Hypothalamus (tissue), 51 donors: ENCODE data around the gene SAFB.
A peak's percentile ranks its signal among the peaks of the same experiment; 100 is the strongest.
"Not testable (repeated sequence)": the region's sequence is repeated elsewhere in the genome, so short reads cannot be mapped to it uniquely, and the experiment has no call there.

Source experiments
- DNase-seq, 51 donors: peaks; one replicate each; lab custom pipeline; 2025; lab: John Stamatoyannopoulos, UW

The SAFB gene

DNA sequence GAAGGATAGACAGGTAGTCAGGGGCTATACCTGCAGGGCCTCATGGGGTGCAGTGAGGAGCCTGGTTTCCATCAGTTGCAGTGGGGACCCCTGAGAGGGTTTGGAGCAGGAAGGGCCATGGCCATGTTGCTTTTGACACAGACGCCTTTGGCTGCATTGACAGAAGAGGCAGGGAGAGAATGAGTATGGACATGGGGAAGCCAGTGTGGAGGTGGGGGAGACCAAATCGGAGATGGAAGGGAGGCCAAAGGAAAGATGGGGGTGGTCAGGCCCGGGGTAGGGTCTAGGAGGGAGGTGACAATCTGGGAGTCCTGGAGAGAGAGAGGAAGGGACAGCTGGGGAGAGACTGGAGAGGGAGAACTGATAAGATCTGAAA lies 59.2 kb downstream of the SAFB start:
- DNase-seq, result no peak

DNA sequence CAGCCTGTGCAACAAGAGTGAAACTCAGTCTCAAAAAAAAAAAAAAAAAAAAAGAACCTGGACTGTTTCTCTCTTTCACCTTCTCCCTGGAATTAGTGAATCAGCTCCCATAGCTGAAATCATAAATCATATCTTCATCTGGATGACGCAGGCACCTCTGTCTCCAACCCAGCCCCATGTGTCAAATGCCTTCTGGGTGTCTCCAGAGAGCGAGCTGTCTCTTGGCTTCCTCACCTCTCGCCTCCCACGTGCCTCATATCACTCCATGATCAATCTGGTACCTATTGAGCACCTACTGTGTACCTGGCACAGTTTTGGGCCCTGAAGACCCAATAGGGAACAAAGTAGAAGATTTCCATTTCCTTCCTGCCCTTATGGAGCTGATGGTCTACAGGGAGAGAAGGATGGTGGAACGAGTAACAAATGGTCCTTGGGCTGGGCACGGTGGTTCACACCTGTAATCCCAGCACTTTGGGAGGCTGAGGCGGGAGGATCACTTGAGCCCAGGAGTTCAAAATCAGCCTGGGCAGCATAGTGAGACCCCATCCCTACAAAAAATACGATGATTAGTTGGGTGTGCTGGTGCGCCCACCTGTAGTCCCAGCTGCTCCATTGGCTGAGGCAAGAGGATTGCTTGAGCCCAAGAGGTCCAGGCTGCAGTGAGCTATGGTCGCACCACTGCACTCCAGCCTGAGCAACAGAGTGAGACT lies 60.4 kb downstream of the SAFB start:
- DNase-seq, result no peak

DNA sequence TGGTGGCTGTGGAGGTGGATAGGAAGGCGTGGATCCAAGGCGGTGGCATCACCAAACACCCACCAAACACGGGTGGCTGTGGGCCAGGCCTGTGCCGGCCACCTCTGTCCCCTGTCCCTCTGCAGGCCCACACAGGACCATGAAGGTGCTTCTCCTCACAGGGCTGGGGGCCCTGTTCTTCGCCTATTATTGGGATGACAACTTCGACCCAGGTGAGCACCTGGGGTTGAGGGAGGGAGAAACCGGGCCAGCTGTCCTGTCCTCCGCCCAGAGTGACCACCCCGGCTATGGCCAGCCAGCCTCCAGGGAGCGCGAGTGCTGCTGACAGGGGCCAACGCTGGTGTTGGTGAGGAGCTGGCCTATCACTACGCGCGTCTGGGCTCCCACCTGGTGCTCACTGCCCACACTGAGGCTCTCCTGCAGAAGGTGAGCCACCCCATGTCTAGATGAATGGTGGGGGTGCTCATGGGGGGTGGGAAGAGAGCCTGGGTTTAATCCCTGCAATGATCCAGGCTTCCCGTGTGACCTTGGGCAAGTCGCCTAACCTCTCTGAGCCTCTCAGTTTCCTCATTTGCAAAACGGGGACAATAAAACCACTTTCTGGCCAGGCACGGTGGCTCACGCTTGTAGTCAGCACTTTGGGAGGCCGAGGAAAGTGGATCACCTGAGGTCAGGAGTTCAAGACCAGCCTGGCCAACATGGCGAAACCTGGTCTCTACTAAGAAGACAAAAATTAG lies 62.0 kb downstream of the SAFB start:
- DNase-seq, result no peak

GRCh38 chr19:5686326-5686646 lies 63.4 kb downstream of the SAFB start:
- no peak for DNase-seq

- peak in 50 of 51 donors; percentile 46 to 96 (median 84) for DNase-seq
Observed at GRCh38 chr19:5686647-5687359, 63.9 kb downstream of the SAFB start.

- DNase-seq, result no peak
Observed at GRCh38 chr19:5687360-5688198, 64.7 kb downstream of the SAFB start.

DNA sequence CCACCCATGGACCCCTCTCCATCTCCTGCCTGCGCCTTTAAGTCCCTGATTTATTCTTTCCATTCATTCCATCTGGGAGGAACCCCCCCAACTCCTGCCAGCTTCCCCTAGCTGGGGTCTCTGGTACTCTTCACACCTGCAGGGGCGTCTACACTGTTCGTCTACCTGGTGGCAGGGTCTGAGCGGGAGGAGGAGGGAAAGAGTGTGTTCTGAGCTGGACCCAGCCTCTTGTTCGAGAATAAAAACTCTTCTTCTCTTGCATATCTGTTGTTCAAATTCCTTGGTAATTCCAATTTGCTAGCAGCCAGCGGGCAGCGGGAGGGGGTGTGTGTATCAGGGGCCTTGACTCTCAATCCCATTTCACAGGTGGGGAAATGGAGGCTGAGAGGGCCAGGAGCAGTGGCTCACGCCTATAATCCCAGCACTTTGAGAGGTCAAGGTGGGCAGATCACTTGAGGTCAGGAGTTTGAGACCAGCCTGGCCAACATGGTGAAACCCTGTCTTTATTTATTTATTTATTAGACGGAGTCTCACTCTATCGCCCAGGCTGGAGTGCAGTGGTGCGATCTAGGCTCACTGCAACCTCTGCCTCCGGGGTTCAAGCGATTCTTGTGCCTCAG lies 65.5 kb downstream of the SAFB start:
- DNase-seq, result not testable (repeated sequence)

- DNase-seq, result peak; percentile 63 to 98 (median 94)
Observed at GRCh38 chr19:5690125-5690954, 67.5 kb downstream of the SAFB start, which contains the start of gene RPL36. Gene RPL36 (plus strand): TSS chr19:5690295. CDS start chr19:5690508, 213 bp downstream.

DNA sequence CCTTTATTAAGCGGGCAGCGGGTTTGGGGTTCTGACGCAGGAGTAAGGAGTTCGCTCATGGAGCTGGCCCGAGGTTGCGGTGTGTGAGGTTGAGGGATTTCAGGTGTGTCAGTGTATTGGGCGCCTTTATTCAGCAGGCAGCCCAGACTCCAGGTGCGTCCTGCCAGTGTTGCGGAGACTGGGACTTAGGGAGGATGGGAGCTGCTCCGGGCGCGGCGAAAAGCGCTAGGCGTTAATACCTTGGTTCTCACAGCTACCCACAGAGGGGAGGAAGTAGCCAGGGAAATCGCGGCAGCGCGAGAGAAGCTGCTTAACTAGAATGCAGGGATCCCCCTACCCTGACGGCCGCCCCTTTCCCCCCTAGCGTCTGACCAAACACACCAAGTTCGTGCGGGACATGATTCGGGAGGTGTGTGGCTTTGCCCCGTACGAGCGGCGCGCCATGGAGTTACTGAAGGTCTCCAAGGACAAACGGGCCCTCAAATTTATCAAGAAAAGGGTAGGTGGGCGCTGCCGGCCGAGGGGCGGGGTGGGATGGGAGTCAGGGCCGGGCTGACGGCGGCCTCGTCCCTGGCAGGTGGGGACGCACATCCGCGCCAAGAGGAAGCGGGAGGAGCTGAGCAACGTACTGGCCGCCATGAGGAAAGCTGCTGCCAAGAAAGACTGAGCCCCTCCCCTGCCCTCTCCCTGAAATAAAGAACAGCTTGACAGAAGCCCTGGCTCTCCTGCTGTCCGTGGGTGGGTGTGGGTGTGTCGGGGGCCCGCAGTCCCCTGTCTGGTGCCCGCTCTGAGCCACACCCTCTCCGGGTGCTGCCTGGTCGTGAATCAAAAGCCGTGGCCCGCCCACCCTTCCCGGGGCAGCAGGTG lies 68.3 kb downstream of the SAFB start:
- peak in 17 of 51 donors; percentile 8 to 45 (median 24) for DNase-seq

DNA sequence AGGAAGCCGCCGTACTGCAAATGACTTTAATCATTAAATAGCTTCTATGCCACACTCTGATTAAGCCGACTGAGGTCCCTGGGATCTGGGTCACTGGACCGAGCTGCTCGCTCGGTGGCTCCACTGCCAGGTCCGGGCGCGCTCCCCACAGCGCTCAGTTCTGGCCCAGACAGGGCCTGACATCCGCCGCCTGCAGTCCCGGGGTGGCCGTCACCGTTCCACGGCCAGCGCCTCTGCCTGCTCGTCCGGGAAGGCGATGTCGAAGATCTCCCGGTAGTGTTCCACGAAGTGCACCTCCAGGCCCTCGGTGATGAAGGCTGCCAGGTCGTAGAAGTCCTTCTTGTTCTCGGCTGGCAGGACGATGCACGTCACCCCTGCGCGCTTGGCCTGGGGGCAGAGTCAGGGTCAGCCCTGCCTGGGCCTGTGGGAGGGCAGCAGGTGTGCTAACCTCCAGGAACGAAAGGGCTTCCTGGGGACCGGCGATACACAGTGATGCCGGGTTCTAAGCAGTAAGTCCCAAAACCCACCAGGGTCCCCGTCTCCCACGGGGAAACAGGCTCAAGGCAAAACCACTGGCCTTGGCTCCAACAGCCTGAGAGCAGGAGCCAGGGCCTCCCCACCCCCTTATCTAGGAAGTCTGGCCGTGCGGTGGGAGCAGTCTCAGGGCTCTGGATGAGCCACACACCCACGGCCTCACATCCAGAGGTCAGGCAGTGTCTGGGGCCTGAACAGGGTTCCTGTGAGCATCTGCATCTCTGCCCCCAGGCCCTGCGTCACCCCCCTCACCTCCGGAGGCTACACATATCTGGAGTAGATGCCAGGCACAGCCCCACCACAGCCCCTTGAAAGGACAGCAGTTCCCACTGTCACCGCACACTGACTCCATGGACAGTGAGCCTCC lies 69.2 kb downstream of the SAFB start:
- peak in 3 of 51 donors; percentile 11 to 45 (median 24) for DNase-seq

DNA sequence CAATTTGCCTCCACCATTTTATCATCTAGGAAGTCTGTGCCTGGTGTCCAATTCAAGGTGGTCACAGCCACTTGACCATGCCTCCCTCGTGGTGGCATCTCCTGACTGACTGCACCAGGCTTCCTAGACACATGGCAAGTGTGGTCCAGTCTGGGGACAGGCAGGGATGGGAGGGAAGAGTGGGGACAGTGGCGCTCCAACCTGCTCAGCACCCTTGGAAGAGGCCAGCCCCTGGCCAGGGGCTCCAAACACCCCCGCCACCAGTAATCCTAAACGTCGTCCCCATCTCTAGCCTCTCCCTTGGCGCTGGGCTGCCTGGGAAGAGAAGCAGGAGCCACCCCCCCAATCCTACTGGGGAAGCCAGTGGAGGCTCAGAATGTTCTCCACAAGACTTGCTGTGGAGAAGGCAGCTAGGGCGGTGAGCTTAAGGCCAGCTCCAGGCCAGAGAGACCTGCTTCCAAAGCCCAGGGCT lies 69.9 kb downstream of the SAFB start:
- no peak for DNase-seq

GRCh38 chr19:5693195-5694166 lies 70.6 kb downstream of the SAFB start:
- DNase-seq, result no peak

- DNase-seq, result no peak
Observed at GRCh38 chr19:5694167-5694955, 71.5 kb downstream of the SAFB start.

DNA sequence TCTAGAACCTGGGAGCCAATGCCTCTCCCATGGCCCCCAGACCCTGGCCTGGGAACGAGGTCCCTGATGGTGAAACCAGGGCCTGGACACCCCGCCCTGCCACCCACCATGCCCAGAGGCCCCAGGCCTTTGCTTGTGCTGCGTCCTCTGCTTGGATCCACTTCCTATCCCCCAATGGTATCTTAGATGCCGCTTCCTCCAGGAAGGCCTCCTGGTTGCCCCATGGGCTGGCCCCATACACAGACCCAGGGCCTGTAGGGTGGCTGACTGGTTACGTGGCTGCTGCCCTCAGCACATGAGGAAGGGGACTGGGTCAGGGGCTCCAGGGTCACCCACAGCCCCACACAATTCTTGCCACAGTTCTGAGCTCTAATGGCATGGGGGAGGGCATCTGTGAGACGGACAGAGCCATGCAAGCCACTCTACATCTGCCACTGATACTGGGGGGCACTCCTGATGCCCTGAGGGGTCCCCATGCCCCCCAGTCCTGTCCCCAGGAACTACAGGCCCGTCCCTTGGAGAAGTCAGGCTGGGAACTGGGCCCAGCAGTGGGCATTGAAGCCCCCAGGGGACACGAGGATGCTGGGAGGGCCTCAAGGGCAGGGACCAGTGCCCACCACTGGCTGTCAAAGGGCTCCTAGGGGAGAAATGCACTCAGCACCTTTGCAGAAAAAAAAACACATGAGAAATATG lies 72.2 kb downstream of the SAFB start:
- DNase-seq, result no peak
